GM18505 (cell line): ENCODE results near the gene A4GALT.

Experiments
- ATAC-seq: cut with Tn5 transposase; IDR thresholded peaks from one replicate; pipeline ENCODE4 v1.9.1; 2021; ENCODE audit not compliant: unreplicated experiment
- POLR2A ChIP-seq: IDR thresholded peaks from 4 replicates; pipeline ENCODE4 v1.6.1; 2011; ENCODE audit warnings: borderline replicate concordance; ENCODE audit not compliant: insufficient read depth, insufficient read length; ENCODE audit errors: extremely low read depth

Gene A4GALT

DNA sequence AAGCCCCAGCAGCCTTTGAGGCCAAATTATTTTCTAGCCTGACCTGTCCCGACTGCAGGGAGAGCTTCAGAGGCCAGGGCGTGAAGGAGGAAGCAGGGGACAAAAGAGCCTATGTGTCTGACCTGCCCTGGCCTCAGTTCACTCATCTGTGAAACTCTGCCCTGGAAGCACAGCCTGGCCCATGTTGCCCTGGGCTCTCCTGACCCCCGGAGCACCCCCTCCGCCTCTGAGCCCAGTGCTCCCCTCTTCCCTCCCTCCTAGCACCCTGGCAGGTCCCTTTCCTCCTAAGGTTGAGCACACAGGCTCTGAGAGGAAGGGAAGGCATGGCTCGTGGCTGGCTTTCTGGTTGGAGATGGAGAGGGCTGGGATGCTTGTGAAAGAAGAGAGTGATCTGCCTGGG, 3.4 kb upstream of the A4GALT start:
- no peak for ATAC-seq
- TF ChIP-seq POLR2A = no peak

DNA sequence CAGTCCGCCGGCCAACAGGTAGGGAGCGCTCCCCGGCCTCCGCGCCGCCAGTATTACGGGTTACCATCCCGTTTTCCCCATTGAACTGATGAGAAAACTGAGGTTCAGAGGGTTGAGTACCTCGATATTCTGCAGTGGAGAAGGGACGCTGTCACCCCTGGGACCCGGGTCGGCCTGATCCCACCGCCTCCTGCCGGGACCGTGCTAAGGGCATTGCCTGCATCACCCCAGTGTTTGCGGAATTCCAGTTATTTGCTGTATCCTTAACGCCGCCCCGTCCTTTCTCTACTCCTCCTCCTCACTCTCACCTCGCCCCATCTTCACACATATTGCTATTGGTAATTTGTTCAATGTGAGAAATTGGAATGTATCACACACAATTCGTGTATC, 370 bp upstream of the A4GALT start:
- TF ChIP-seq POLR2A = no peak

DNA sequence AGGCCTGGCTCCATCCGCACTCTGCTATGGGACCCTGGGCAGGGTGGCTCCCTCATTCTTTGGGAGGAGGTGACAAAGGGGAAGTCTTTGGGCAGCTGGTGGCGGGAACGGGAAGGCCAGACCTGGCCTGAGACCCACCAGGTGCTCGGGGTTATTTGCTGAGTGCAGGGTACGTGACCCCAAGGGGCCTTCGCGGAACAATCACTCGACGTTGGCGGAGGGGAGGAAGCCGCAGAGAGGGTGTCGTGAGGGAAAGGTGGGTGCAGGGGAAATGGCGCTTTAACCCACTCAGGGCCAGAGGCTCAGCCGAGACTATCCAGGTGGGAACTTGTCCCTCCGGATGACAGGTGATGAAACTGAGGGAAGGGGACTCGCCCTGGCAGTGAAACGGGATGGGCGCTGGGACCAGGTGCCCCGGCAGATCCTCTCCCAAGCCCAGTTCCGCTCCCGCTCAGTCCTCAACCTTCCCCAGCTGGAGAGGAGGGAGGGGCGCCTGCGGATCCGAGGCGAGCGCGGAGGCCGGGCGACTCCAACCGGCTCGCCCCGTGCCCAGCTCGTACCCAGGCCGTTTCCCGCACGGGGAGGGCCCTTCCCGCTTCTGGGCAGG, 911 bp downstream of the A4GALT start:
- ATAC-seq = no peak
- TF ChIP-seq POLR2A = no peak

More for the DNA sequence above, 370 bp upstream of the A4GALT start:
- ATAC-seq = no peak

DNA sequence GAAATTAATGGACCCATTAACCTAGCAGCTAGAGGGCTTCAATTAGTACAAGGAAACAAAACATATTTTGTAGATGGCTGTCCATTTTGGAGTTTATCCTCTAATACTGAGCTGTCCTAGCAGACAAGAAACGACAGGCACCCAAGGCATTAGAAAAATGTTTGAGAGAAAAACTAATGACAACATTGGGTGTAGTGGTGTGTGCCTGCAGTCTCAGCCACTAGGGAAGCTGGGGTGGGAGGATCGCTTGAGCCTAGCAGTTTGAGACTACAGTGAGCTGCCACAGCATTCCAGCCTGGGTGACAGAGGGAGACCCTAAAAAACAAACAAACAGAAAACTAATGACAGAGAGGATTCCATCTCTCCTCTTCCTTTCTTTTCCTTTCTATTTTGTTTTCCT, 1.5 kb downstream of the A4GALT start:
- ATAC-seq = no peak
- no peak for TF ChIP-seq POLR2A

DNA sequence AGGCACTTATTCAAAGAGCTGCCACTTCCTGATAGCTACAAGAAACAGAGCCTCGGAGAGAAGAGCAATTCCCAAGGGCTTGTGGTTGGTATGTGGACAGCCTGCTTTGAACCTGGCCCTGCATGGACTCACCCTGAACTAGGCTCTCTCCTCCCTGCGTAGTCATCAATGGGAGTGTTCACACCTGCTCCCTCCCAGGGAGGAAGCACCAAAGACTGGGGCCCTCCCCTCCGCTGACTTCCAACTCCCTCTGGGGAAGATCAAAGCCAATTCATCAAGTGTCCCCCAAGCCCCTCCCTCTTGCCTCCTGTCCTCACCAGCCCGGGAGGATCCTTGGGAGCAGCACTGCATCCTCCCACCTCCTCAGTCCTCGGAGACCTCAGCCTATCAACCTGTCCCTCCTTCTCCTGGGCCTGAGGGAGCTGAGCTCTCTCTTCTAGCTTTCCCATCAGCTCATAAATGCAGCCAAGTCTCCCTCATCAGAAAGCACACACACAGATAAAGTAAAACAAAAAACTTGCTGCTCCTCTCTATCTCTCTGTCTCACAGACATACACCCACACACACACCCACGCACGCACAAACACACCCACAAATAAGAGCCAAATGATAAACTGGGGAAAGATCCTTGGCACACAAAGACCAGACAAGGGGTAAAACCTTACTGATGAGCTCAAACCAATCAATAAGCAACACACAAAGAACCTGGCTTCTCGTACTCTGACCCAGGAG, 3.3 kb downstream of the A4GALT start:
- TF ChIP-seq POLR2A = no peak
- no peak for ATAC-seq

DNA sequence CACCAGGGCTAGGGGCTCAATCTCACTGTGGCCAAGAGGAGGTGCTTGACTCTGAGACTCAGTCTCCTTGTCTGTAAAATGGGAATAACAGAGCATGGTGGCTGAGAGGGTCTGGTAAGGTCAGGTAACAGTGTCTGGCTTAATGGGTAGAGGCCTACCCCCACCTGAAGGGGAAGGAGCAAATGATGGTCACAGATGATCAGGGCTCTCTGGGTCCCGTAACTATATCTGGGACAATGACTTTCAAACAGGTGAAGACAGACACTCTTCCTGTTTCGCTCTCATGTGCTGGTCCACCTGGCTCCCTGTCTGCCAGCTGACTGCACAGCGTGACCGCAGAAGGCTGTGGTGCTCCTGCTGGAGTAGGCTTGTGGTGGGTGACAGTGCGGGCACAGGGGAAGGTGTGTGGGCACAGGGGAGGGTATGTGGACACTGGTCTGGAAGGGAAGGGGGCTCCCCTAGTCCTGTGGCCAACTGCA, 4.0 kb downstream of the A4GALT start:
- peak; percentile 30 for TF ChIP-seq POLR2A
- peak; percentile 41 for ATAC-seq

DNA sequence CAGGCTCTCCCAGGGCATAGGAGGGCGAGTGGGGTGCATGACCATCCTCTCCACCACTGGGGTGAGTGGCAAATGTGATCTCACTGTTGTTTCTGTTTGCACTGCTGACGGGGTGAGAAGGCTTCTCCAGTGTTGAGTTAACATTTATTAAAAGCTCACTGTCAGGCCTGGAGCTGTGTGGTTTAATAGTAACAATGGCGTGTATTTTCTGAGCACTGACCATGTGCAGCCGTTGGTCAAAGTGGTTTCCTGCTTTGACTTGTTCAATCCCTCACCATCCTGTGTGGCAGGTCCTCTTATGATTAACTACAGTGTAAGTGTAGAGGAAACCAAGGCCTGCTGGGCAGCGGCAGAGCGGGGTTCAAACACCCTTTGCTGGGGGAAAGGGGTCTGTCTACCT, 4.4 kb downstream of the A4GALT start:
- peak; percentile 50 for TF ChIP-seq POLR2A
- peak; percentile 27 for ATAC-seq

DNA sequence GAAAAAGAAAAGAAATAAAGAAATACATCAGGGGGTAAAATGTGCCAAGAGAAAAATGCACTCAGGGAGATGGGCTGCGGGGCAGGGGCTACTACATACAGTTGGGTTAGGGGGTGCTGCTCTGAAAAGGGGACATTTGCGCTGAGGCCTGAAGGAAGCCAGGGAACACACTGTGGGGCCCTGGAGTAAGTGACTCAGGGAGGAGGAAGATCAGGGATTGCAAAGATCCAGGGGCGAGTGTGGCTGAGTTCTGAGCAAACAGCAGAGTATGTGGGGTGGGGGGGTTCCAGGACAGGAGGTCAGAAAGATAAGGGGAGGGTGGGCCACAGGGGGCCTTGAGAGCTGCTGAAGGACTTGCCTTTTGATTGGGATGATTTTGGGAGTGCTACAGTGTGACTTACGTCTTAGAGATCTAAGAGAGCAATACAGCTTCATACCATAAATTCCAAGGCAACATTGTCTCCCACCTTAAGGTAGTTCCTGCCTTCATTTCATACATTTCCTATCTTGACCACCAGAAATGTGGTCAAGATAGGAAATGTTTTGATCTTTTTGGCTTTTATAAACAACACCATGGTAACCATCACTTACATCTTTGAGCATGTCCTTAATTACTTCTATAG, 5.8 kb downstream of the A4GALT start:
- no peak for ATAC-seq
- no peak for TF ChIP-seq POLR2A

DNA sequence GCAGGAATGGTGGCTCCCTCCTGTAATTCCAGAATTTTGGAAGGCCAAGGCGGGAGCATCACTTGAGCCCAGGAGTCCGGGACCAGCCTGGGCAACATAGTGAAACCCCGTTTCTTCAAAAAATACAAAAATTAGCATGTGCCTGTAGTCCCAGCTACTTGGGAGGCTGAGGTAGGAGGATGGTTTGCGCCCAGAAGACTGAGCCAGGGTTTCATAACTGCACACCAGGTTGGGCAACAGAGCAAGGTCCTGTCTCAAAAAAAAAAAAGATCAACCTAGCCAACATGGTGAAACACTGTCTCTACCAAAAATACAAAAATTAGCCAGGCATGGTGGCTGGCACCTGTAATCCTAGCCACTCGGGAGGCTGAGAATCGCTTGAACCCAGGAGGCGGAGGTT, 6.4 kb downstream of the A4GALT start:
- TF ChIP-seq POLR2A = no peak
- ATAC-seq = no peak

DNA sequence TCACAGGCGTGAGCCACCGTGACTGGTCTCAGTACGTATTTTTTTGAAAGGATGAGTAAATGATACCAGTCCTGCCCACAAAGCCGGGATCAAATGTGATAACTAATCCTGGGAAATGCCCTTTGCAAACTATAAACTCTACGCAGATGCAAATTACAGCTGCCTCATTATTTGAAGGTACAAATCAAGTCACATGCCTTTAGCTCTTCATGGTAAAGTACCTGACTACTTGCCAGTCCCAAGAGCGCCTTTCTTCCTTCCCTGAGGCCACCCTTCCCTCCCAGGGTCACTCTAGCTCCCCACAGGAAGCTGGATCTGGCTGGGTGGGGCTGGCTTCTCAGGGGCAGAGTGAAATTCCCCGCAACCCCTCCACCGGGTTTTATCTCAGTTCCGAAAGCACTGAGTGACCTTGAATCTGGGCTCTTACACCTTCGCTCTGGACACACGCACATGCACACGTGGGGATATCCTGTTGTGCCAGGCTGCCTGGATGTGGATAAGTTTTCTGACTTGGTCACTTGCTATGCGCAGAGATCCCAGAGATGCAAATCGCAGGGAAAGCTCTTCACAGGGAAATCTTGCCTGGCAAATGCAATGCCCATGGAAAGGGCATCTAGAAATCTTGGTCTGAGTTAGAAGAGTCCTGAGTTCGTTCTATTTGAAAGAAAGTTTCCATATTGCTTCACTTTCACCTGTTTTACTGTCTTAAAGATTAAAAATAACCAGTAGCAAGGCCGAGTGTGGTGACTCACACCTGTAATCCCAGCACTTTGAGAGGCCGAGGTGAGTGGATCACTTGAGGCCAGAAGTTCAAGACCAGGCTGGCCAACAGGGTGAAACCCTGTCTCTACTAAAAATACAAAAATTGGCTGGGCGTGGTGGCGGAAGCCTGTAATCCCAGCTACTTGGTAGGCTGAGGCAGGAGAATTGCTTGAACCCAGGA, 8.5 kb downstream of the A4GALT start:
- no peak for TF ChIP-seq POLR2A
- ATAC-seq = no peak

DNA sequence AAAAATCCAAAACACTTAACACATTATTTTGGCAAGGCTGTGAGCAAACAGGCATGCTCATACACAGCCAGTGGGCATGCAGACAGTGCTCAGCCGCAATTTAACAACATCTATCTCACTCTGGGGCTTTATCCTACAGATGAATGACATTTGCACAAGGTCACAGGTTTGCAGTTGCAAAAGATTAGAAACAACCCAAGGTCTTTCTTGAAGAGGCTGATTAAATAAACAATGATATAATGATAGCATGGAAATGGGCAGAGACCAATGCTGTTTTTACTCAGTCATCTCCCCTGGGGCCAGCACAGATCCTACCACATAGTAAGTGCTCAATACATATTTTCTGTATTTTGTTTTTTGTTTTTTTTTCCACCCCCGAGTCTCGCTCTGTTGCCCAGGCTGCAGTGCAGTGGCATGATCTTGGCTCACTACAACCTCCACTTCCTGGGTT, 9.4 kb downstream of the A4GALT start:
- ATAC-seq = no peak
- TF ChIP-seq POLR2A = no peak

DNA sequence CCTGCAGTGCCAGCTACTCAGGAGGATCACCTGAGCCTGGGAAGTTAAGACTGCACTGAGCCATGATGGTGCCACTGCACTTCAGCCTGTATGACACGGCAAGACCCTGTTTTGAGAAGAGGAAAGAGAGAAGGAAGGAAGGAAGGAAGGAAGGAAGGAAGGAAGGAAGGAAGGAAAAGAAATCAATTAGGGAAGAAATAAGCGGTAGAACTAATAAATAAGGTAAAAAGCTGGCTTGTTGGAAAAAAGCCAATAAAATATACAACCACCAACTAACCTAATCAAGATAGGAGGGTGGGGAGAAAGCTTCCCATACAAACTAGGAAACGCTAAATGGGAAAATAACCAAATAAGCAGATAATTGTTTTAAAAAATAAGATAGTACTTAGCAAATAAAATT, 12.3 kb downstream of the A4GALT start:
- ATAC-seq = no peak
- no peak for TF ChIP-seq POLR2A

DNA sequence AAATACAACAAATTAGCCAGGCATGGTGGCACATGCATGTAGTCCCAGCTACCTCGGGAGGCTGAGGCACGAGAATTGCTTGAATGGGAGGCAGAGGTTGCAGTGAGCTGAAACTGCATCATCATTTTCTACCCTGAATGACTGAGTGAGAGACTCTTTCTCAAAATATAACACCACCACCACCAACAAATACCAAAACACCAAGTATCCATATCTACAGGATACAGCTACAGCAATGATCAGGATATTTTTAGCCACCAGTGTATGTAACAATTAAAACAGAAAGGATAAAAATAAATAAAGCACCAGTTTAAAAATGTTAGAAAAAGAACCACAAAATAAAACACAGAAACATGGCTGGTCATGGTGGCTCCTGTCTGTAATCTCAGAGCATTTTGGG, 13.2 kb downstream of the A4GALT start:
- no peak for TF ChIP-seq POLR2A
- ATAC-seq = no peak
